ENCODE data around the gene CPTP.

- TF ChIP-seq CTCF (IDR thresholded peaks at IDR 0.05) (no peak), POLR2AphosphoS5 (IDR thresholded peaks at IDR 0.05) (no peak)
Observed at GRCh38 chr1:1367315-1367714, 42.7 kb downstream of the CPTP start.

All from esophagus muscularis mucosa (tissue), 3 donors.